Common myeloid progenitor, CD34-positive (primary cell): Measurements from ENCODE around the gene PPP1R9B.

Experiments used
- CTCF ChIA-PET: fragments of 350-600 bp; sonication (Branson Sonifier 250); formaldehyde crosslinking; loops from one replicate; lab custom pipeline; 2021; ENCODE audit warnings: antibody characterized with exemption; lab: Charles Lee
- POLR2A ChIA-PET: fragments of 350-600 bp; sonication (Branson Sonifier 250); formaldehyde crosslinking; loops from one replicate; lab custom pipeline; 2021; ENCODE audit warnings: antibody characterized with exemption; lab: Charles Lee
- DNase-seq, 3 donors: peaks; one replicate each; pipeline versions ENCODE4 v3.0.0 to v3.0.0-alpha.2; 2013
- H3K27ac ChIP-seq, 2 experiments: 1 replicate in 1 of 2; 2 replicates in 1 of 2; pipeline ENCODE4 v1.7.0; 2013; ENCODE audit warnings: inconsistent platforms in 2 of 2, low read length in 2 of 2, mild to moderate bottlenecking in 2 of 2, low read depth in 1 of 2, moderate library complexity in 1 of 2; ENCODE audit not compliant: severe bottlenecking in 2 of 2, insufficient read depth in 1 of 2, poor library complexity in 1 of 2
- H3K27me3 ChIP-seq, 5 experiments: replicated peaks in 2 of 5; 1 replicate in 3 of 5; 2 replicates in 2 of 5; pipeline versions ENCODE4 v1.6.1 to v1.7.0; 2013; ENCODE audit warnings: low read length in 4 of 5, mild to moderate bottlenecking in 2 of 5, moderate library complexity in 2 of 5, inconsistent platforms in 1 of 5; ENCODE audit not compliant: insufficient read depth in 5 of 5, control insufficient read depth in 4 of 5
- H3K36me3 ChIP-seq, 4 experiments: 1 replicate in 2 of 4; 2 replicates in 2 of 4; pipeline versions ENCODE4 v1.6.1 to v1.7.0; 2013; ENCODE audit warnings: low read length in 3 of 4, control low read depth in 1 of 4, mild to moderate bottlenecking in 1 of 4; ENCODE audit not compliant: control insufficient read depth in 4 of 4, insufficient read depth in 4 of 4
- H3K4me1 ChIP-seq, 4 experiments: 1 replicate in 3 of 4; 2 replicates in 1 of 4; pipeline versions ENCODE4 v1.6.1 to v1.7.1; 2013; ENCODE audit warnings: low read length in 3 of 4, mild to moderate bottlenecking in 3 of 4, control low read depth in 1 of 4, inconsistent platforms in 1 of 4, moderate library complexity in 1 of 4; ENCODE audit not compliant: control insufficient read depth in 4 of 4, insufficient read depth in 4 of 4; ENCODE audit errors: control extremely low read depth in 1 of 4
- H3K4me3 ChIP-seq, 7 experiments: 1 replicate in 4 of 7; 2 replicates in 3 of 7; pipeline versions ENCODE4 v1.5.1 to v1.7.0; 2013; ENCODE audit warnings: mild to moderate bottlenecking in 7 of 7, low read length in 6 of 7, moderate library complexity in 6 of 7, inconsistent platforms in 2 of 7, low read depth in 2 of 7, control low read depth in 1 of 7; ENCODE audit not compliant: insufficient read depth in 4 of 7, control insufficient read depth in 1 of 7; ENCODE audit errors: extremely low read depth in 1 of 7
- H3K9me3 ChIP-seq, 5 experiments: 1 replicate in 4 of 5; 2 replicates in 1 of 5; pipeline versions ENCODE4 v1.6.1 to v1.7.1; 2013; ENCODE audit warnings: low read length in 4 of 5, mild to moderate bottlenecking in 2 of 5, inconsistent platforms in 1 of 5, low read depth in 1 of 5, moderate library complexity in 1 of 5; ENCODE audit not compliant: control insufficient read depth in 4 of 5, insufficient read depth in 2 of 5; ENCODE audit errors: control extremely low read depth in 1 of 5
- WGBS: methylation state at CpG from one replicate; pipeline ENCODE4 v1.1.5; 2013; ENCODE audit not compliant: insufficient coverage; 5-methylcytosine and 5-hydroxymethylcytosine counted together

Gene PPP1R9B

GRCh38 chr17:50132104-50132794 lies 18.2 kb downstream of the PPP1R9B start:
- WGBS: 80% methylated on average over 6 of the region's 6 CpGs
- peaks cover 0 to 2% (median 0%) of the 10 kb centered on the region in 5 experiments for H3K9me3 ChIP-seq
- no peak overlapping the region for H3K27ac ChIP-seq
- peaks cover 12 to 43% (median 25%) of the 10 kb centered on the region in 4 experiments for H3K36me3 ChIP-seq
- no peak for DNase-seq
- H3K27me3 ChIP-seq: peaks cover 0 to 21% (median 8%) of the 10 kb centered on the region in 5 experiments
- H3K4me3 ChIP-seq: no peak overlapping the region
- ChIA-PET CTCF (interaction anchor here (0.9 to 2.3 kb wide), 10 partner anchors 9 to 160 kb away, joined by 3 to 12 read pairs (median 4); no protein-coding TSS in a partner anchor), POLR2A (interaction anchor here (0.6 kb wide), 1 partner anchor 7 kb away, joined by 3 read pairs; no protein-coding TSS in a partner anchor)
- H3K4me1 ChIP-seq: peaks cover 3 to 34% (median 30%) of the 10 kb centered on the region in 4 experiments

- H3K27ac ChIP-seq: no peak overlapping the region
- peaks cover 3 to 37% (median 34%) of the 10 kb centered on the region in 4 experiments for H3K4me1 ChIP-seq
- ChIA-PET CTCF (interaction anchor here (0.8 to 2.5 kb wide), 8 partner anchors 8 to 37 kb away, joined by 3 to 10 read pairs (median 7); no protein-coding TSS in a partner anchor), POLR2A (interaction anchor here (0.6 to 1.0 kb wide), 3 partner anchors 18 to 430 kb away, joined by 3 to 4 read pairs (median 3); no protein-coding TSS in a partner anchor)
- H3K9me3 ChIP-seq: peaks cover 0 to 2% (median 0%) of the 10 kb centered on the region in 5 experiments
- DNase-seq: no peak
- H3K4me3 ChIP-seq: peak overlapping the region in 3 of 7 experiments; percentile 54 to 73 (median 66)
- peaks cover 0 to 27% (median 15%) of the 10 kb centered on the region in 4 experiments for H3K36me3 ChIP-seq
- peaks cover 0 to 21% (median 8%) of the 10 kb centered on the region in 5 experiments for H3K27me3 ChIP-seq
- WGBS: 93% methylated on average over 5 of the region's 19 CpGs
Observed at GRCh38 chr17:50130559-50131305, 19.7 kb downstream of the PPP1R9B start.

- peaks cover 0 to 2% (median 0%) of the 10 kb centered on the region in 5 experiments for H3K9me3 ChIP-seq
- ChIA-PET CTCF (interaction anchor here (1.0 to 2.5 kb wide), 7 partner anchors 9 to 36 kb away, joined by 3 to 10 read pairs (median 7); no protein-coding TSS in a partner anchor), POLR2A (interaction anchor here (0.6 to 1.0 kb wide), 4 partner anchors 13 to 430 kb away, joined by 3 to 4 read pairs (median 3); no protein-coding TSS in a partner anchor)
- H3K27me3 ChIP-seq: peaks cover 0 to 21% (median 8%) of the 10 kb centered on the region in 5 experiments
- peak within 1 kb of the TSS in 6 of 7 experiments; percentile 40 to 73 (median 56) for H3K4me3 ChIP-seq
- peak in 2 of 3 donors; percentile 77 to 78 for DNase-seq
- H3K4me1 ChIP-seq: peaks cover 3 to 37% (median 36%) of the 10 kb centered on the region in 4 experiments
- peaks cover 0 to 21% (median 10%) of the 10 kb centered on the region in 4 experiments for H3K36me3 ChIP-seq
- H3K27ac ChIP-seq: no peak within 1 kb of the TSS
- WGBS: 0% methylated on average over 30 of the region's 84 CpGs
Observed at GRCh38 chr17:50129728-50130558, 20.5 kb downstream of the PPP1R9B start, which contains the start of gene SAMD14. Gene SAMD14, minus strand, starts transcription at chr17:50130160. Its CDS starts 5,201 bp downstream, at chr17:50124959.

- Histone ChIP-seq H3K27me3 (peaks cover 0 to 21% (median 8%) of the 10 kb centered on the region in 5 experiments), H3K27ac (no peak overlapping the region), H3K4me1 (peaks cover 3 to 37% (median 36%) of the 10 kb centered on the region in 4 experiments), H3K36me3 (peaks cover 0 to 15% (median 7%) of the 10 kb centered on the region in 4 experiments), H3K4me3 (peak overlapping the region in 2 of 7 experiments; percentile 26 to 67), H3K9me3 (peaks cover 0 to 2% (median 0%) of the 10 kb centered on the region in 5 experiments)
- ChIA-PET CTCF (interaction anchor here (1.0 to 2.5 kb wide), 5 partner anchors 10 to 35 kb away, joined by 3 to 10 read pairs (median 7); no protein-coding TSS in a partner anchor), POLR2A (interaction anchor here (0.9 kb wide), 1 partner anchor 13 kb away, joined by 3 read pairs; no protein-coding TSS in a partner anchor)
- DNase-seq: no peak
- 2% methylated on average over 7 of the region's 31 CpGs for WGBS
Observed at GRCh38 chr17:50129353-50129727, 21.1 kb downstream of the PPP1R9B start.

- peaks cover 3 to 37% (median 36%) of the 10 kb centered on the region in 4 experiments for H3K4me1 ChIP-seq
- H3K36me3 ChIP-seq: peaks cover 0 to 11% (median 3%) of the 10 kb centered on the region in 4 experiments
- CTCF ChIA-PET: interaction anchor here (1.7 to 3.7 kb wide), 3 partner anchors 12 to 35 kb away, joined by 3 to 18 read pairs (median 11); no protein-coding TSS in a partner anchor
- DNase-seq: peak in 1 of 3 donors; percentile 28
- H3K9me3 ChIP-seq: peaks cover 0 to 2% (median 0%) of the 10 kb centered on the region in 5 experiments
- under 1% methylated on average over 17 of the region's 32 CpGs for WGBS
- peaks cover 0 to 21% (median 8%) of the 10 kb centered on the region in 5 experiments for H3K27me3 ChIP-seq
- POLR2A ChIA-PET: no interaction called here
- no peak overlapping the region for H3K27ac ChIP-seq
- H3K4me3 ChIP-seq: peak overlapping the region; percentile 3 to 67 (median 31)
Observed at GRCh38 chr17:50128441-50129352, 21.8 kb downstream of the PPP1R9B start.
